Measurements from ENCODE around the gene SYTL1. TPM values are rescaled to one million over a fixed set of nuclear protein-coding genes. Genes with fewer than 3 reads are reported as not detected.

The SYTL1 gene
- total and polyA plus RNA-seq, 9 of the 15 experiments (the other 6 are each of a cell fraction or from before 2014, with no cell fraction given): 0.04 to 9.3 (median 1.7) TPM

DNA sequence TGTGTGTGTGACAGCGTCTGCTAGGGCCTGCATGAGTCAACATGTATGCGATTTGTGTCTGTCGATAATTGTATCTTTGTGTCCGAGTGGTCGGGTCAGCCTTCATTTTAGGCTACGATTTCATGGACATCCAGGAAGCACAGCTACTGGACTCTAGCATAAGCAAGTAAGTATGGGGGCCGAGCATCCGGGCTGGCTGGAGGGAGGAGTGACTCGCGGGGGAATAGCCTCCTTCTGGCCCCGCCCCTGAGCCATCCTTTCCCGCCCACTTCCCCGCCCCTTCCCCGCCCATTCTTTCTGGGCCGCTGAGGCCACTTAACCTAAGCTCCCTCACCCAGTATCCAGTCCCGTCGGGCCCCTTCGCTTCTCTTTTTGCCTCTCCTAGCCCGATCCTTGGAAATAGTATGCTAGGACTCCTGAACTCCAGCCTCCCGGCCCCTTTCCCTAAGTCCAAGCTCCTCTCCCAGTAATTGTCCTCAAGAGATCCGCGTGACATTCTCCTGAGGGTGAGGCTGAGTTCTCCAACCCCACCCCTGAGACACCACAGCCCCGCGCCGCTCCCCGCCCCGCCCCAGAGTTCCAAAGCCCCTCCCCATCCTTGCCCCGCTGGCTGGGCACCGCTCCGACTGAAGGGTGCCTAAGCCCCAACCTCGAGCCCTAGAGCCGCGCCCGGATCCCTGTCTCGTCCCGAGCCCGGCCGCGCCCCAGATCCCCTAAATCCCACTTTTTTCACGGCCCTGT lies 23.7 kb downstream of the SYTL1 start (continued):
- TF ChIP-seq HMGN3 (IDR thresholded peaks at IDR 0.05; ENCODE audit: borderline replicate concordance, extremely low read depth, insufficient read length, low read depth, low read length) (peak; percentile 6), CREM (IDR thresholded peaks at IDR 0.05; ENCODE audit: low read depth) (peak; percentile 45; the same call in 1 of the 2 replicates), HMBOX1 (IDR thresholded peaks at IDR 0.05) (peak; percentile 32; the same call in 1 of the 2 replicates), NFIC (IDR thresholded peaks at IDR 0.05) (0 out of 2 replicates have a peak, but pooled peaks have one; percentile 31), HNRNPLL (IDR thresholded peaks at IDR 0.05; ENCODE audit: low read depth, low read length, poor library complexity, severe bottlenecking) (no peak), TEAD4 (IDR thresholded peaks at IDR 0.05; ENCODE audit: low read length) (no peak), TEAD4 (CRISPR knock-in tag; IDR thresholded peaks at IDR 0.05; ENCODE audit: borderline replicate concordance) (no peak), FOSL1 (tag; conservative IDR thresholded peaks at IDR 0.05) (no peak), ZNF217 (CRISPR knock-in tag; IDR thresholded peaks at IDR 0.05) (no peak), RAD51 (IDR thresholded peaks at IDR 0.05; ENCODE audit: borderline replicate concordance, low read depth) (no peak), ELF1 (tag; IDR thresholded peaks at IDR 0.05) (peak; percentile 62), ELF4 (CRISPR knock-in tag; IDR thresholded peaks at IDR 0.05) (0 out of 2 replicates have a peak, but pooled peaks have one; percentile 4), FUS (optimal IDR thresholded peaks at IDR 0.05; ENCODE audit: low read depth, low read length) (no peak), CEBPB (tag; IDR thresholded peaks at IDR 0.05) (peak; percentile 48; the same call in 1 of the 2 replicates), RBM39 (optimal IDR thresholded peaks at IDR 0.05; ENCODE audit: low read depth, low read length) (no peak), L3MBTL2 (IDR thresholded peaks at IDR 0.05) (0 out of 2 replicates have a peak, but pooled peaks have one; percentile 17), ZNF76 (CRISPR knock-in tag; IDR thresholded peaks at IDR 0.05; ENCODE audit: borderline replicate concordance) (no peak), ATF7 (IDR thresholded peaks at IDR 0.05) (peak; percentile 56; the same call in 1 of the 2 replicates), PRDM10 (IDR thresholded peaks at IDR 0.05; ENCODE audit: partially characterized antibody) (peak; percentile 90), ZNF592 (IDR thresholded peaks at IDR 0.05) (no peak)

Measured in K562 (cell line).